ENCODE data around the gene EGFL7. TPM values are rescaled to one million over a fixed set of nuclear protein-coding genes. Genes with fewer than 3 reads are reported as not detected.

EGFL7 gene
- total and polyA plus RNA-seq, 10 of the 15 experiments (the other 5 are each of a cell fraction or from before 2014, with no cell fraction given): 0.06 to 0.46 (median 0.19) TPM; not detected in 5

DNA sequence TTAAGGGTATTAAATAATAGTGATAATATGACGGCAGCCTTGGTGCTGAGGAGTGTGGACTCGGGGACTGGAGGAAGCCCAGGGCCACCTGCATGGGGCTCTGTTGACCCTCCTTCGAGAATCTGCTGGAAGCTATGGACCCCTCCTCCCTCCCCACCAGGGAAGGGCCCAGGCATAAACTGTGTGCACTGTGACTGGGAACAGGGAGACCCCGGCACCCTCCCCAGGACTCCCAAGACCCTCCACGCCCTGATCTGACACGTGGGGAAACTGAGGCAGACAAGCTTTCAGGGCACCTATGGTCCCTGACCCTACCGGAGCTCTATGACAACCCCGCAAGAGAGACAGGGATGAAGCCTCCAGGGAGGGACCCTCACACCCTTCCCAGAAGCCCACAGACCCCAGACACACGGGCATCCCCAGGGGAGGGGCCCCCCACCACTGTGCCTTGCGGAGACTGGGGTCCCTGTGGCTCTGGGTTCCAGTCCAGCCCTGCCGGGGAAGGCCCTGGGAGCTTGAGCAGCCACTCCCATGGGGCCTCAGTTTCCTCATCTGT is 6.5 kb upstream of the EGFL7 start:
- no peak overlapping the region for H3K27ac ChIP-seq (ENCODE audit: control insufficient read depth, insufficient read depth)
- no peaks in the 10 kb centered on the region for H3K9me3 ChIP-seq (replicated peaks; ENCODE audit: control insufficient read depth, insufficient read depth, low read length)
- H3K27me3 ChIP-seq (replicated peaks in 1 of 2; ENCODE audit: control insufficient read depth in 2 of 2, insufficient read depth in 2 of 2, low read length in 1 of 2): peaks cover 20 to 22% of the 10 kb centered on the region in 2 experiments
- H3K36me3 ChIP-seq (ENCODE audit: control insufficient read depth in 2 of 2, insufficient read depth in 2 of 2, low read length in 1 of 2): no peaks in the 10 kb centered on the region
- no peak overlapping the region for H3K4me3 ChIP-seq
- intact Hi-C loops (cut with micrococcal nuclease; ENCODE audit: unreplicated experiment) (no loop called here), in situ Hi-C loops (cut with MboI) (no loop called here)
- H4K20me1 ChIP-seq (ENCODE audit: control insufficient read depth, insufficient read depth): no peaks in the 10 kb centered on the region
- H3K4me1 ChIP-seq (ENCODE audit: control insufficient read depth, insufficient read depth, low read length): no peaks in the 10 kb centered on the region
- no peak overlapping the region for H3K9ac ChIP-seq (ENCODE audit: control insufficient read depth, insufficient read depth, low read length)
- ChIA-PET RAD21 (ENCODE audit: unreplicated experiment) (interaction anchor here (1.0 kb wide), 1 partner anchor 170 kb away, joined by 3 read pairs; no protein-coding TSS in a partner anchor), SMC1A (ENCODE audit: uncharacterized antibody, unreplicated experiment) (no interaction called here), CTCF (interaction anchor here (1.8 kb wide), 1 partner anchor 16 kb away, joined by 8 read pairs; no protein-coding TSS in a partner anchor), POLR2A (no interaction called here)
- H2AFZ ChIP-seq (ENCODE audit: control insufficient read depth, low read depth, low read length): no peak overlapping the region
- ATAC-seq (no peak), DNase-seq (ENCODE audit: low read depth, low spot score) (no peak), FAIRE-seq (no peak)
- H3K4me2 ChIP-seq (ENCODE audit: control insufficient read depth, insufficient read depth): no peak overlapping the region
- no TSS peak for BruUV-seq (replicated peaks)
- no peaks in the 10 kb centered on the region for H3K79me2 ChIP-seq (ENCODE audit: control insufficient read depth, insufficient read depth, low read length)
- WGBS (ENCODE audit: insufficient coverage, insufficient replicate concordance, low lambda C conversion rate, missing lambda C conversion rate): 4% methylated on average over 11 of the region's 11 CpGs
- TF ChIP-seq NFYB (IDR thresholded peaks at IDR 0.05; ENCODE audit: insufficient read depth, low read depth, low read length) (no peak), BRCA1 (IDR thresholded peaks at IDR 0.05; ENCODE audit: low read depth, low read length) (no peak), BHLHE40 (IDR thresholded peaks at IDR 0.05; ENCODE audit: borderline replicate concordance in 1 of 2, low read depth in 2 of 2, low read length in 1 of 2) (no peak), SRF (IDR thresholded peaks at IDR 0.05; ENCODE audit: low read depth in 2 of 2, low read length in 2 of 2) (no peak), CBFB (IDR thresholded peaks at IDR 0.05; ENCODE audit: low read depth) (no peak)
- TF ChIP-seq, protein P1, sequence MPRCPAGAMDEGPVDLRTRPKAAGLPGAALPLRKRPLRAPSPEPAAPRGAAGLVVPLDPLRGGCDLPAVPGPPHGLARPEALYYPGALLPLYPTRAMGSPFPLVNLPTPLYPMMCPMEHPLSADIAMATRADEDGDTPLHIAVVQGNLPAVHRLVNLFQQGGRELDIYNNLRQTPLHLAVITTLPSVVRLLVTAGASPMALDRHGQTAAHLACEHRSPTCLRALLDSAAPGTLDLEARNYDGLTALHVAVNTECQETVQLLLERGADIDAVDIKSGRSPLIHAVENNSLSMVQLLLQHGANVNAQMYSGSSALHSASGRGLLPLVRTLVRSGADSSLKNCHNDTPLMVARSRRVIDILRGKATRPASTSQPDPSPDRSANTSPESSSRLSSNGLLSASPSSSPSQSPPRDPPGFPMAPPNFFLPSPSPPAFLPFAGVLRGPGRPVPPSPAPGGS (IDR thresholded peaks at IDR 0.05; ENCODE audit: borderline replicate concordance, insufficient read depth, low read depth, low read length, poor library complexity, severe bottlenecking): no peak
- TF ChIP-seq, protein P2, sequence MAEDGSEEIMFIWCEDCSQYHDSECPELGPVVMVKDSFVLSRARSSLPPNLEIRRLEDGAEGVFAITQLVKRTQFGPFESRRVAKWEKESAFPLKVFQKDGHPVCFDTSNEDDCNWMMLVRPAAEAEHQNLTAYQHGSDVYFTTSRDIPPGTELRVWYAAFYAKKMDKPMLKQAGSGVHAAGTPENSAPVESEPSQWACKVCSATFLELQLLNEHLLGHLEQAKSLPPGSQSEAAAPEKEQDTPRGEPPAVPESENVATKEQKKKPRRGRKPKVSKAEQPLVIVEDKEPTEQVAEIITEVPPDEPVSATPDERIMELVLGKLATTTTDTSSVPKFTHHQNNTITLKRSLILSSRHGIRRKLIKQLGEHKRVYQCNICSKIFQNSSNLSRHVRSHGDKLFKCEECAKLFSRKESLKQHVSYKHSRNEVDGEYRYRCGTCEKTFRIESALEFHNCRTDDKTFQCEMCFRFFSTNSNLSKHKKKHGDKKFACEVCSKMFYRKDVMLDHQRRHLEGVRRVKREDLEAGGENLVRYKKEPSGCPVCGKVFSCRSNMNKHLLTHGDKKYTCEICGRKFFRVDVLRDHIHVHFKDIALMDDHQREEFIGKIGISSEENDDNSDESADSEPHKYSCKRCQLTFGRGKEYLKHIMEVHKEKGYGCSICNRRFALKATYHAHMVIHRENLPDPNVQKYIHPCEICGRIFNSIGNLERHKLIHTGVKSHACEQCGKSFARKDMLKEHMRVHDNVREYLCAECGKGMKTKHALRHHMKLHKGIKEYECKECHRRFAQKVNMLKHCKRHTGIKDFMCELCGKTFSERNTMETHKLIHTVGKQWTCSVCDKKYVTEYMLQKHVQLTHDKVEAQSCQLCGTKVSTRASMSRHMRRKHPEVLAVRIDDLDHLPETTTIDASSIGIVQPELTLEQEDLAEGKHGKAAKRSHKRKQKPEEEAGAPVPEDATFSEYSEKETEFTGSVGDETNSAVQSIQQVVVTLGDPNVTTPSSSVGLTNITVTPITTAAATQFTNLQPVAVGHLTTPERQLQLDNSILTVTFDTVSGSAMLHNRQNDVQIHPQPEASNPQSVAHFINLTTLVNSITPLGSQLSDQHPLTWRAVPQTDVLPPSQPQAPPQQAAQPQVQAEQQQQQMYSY (CRISPR knock-in tag; IDR thresholded peaks at IDR 0.05): no peak
- TF ChIP-seq, protein P3, sequence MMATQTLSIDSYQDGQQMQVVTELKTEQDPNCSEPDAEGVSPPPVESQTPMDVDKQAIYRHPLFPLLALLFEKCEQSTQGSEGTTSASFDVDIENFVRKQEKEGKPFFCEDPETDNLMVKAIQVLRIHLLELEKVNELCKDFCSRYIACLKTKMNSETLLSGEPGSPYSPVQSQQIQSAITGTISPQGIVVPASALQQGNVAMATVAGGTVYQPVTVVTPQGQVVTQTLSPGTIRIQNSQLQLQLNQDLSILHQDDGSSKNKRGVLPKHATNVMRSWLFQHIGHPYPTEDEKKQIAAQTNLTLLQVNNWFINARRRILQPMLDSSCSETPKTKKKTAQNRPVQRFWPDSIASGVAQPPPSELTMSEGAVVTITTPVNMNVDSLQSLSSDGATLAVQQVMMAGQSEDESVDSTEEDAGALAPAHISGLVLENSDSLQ (IDR thresholded peaks at IDR 0.05): no peak
- TF ChIP-seq, protein P4, sequence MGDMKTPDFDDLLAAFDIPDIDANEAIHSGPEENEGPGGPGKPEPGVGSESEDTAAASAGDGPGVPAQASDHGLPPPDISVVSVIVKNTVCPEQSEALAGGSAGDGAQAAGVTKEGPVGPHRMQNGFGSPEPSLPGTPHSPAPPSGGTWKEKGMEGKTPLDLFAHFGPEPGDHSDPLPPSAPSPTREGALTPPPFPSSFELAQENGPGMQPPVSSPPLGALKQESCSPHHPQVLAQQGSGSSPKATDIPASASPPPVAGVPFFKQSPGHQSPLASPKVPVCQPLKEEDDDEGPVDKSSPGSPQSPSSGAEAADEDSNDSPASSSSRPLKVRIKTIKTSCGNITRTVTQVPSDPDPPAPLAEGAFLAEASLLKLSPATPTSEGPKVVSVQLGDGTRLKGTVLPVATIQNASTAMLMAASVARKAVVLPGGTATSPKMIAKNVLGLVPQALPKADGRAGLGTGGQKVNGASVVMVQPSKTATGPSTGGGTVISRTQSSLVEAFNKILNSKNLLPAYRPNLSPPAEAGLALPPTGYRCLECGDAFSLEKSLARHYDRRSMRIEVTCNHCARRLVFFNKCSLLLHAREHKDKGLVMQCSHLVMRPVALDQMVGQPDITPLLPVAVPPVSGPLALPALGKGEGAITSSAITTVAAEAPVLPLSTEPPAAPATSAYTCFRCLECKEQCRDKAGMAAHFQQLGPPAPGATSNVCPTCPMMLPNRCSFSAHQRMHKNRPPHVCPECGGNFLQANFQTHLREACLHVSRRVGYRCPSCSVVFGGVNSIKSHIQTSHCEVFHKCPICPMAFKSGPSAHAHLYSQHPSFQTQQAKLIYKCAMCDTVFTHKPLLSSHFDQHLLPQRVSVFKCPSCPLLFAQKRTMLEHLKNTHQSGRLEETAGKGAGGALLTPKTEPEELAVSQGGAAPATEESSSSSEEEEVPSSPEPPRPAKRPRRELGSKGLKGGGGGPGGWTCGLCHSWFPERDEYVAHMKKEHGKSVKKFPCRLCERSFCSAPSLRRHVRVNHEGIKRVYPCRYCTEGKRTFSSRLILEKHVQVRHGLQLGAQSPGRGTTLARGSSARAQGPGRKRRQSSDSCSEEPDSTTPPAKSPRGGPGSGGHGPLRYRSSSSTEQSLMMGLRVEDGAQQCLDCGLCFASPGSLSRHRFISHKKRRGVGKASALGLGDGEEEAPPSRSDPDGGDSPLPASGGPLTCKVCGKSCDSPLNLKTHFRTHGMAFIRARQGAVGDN (IDR thresholded peaks at IDR 0.05): no peak
- TF ChIP-seq, protein P5, sequence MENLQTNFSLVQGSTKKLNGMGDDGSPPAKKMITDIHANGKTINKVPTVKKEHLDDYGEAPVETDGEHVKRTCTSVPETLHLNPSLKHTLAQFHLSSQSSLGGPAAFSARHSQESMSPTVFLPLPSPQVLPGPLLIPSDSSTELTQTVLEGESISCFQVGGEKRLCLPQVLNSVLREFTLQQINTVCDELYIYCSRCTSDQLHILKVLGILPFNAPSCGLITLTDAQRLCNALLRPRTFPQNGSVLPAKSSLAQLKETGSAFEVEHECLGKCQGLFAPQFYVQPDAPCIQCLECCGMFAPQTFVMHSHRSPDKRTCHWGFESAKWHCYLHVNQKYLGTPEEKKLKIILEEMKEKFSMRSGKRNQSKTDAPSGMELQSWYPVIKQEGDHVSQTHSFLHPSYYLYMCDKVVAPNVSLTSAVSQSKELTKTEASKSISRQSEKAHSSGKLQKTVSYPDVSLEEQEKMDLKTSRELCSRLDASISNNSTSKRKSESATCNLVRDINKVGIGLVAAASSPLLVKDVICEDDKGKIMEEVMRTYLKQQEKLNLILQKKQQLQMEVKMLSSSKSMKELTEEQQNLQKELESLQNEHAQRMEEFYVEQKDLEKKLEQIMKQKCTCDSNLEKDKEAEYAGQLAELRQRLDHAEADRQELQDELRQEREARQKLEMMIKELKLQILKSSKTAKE (IDR thresholded peaks at IDR 0.05; ENCODE audit: low read depth, poor library complexity, severe bottlenecking): no peak

Measured in GM12878 (cell line).